Measurements from ENCODE around the gene NUP50. TPM values are rescaled to one million over a fixed set of nuclear protein-coding genes. Genes with fewer than 3 reads are reported as not detected.

The NUP50 gene
- total RNA-seq, 1 experiment from 2014 or later, result 70.9 TPM

DNA sequence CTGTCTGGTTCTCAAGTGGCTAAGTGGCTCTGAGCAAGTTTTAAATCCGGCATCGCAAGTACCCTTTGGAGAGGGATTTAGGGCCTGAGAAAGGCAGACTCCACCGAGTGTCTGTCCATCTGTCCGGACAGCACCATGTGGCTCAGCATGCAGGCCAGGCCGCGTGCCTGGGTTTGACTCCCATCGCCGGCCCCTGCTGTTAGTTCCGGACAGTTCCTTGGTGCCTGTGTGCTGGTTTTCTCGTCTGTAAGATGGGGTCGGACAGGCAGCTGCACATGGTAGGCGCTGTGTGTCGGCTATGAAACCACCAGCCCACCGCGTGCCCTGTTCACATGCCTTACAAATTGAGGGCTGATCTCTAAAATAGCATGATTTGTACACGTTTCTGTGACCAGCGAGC, 31.0 kb downstream of the NUP50 start:
- DNase-seq (ENCODE audit: low spot score), result no peak

DNA sequence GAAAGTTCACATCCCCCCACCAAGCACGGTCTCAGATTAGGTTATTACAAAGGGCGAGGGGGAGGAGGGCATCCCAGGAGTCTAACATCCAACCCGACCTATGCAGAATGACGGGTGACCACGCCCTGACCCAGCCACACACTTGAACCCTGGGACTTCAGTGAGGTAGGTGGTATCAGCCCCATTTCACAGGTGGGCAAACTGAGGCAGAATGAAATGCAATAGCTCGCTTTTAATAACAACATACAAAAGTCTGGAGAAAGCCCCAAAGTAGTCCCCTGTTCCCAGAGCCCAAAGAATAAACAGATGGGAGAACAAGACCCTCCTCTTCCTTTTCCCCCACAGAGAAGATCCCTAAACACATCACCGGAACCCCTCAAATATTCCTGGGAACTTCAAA, 31.9 kb downstream of the NUP50 start:
- no peak for DNase-seq (ENCODE audit: low spot score)

DNA sequence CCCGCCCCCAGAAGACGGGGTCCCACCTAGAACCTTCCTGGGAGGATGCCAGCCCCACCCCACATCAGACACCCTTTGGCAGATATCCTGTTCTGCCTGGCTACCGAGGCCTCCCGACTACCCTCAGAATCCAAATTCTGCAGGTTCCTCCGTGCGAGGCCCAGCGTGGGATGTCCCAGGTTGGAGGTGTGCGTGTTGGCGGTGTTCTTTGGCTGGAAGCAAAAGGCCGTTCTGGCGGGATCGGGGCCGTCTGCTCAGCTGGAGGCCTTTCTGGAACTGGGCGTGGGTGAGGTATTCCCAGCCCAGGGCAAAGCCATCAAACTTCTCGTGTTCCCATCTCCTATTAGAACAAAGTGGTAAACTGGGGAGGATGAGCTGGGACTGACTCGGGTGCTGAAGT, 32.6 kb downstream of the NUP50 start:
- no peak for DNase-seq (ENCODE audit: low spot score)

DNA sequence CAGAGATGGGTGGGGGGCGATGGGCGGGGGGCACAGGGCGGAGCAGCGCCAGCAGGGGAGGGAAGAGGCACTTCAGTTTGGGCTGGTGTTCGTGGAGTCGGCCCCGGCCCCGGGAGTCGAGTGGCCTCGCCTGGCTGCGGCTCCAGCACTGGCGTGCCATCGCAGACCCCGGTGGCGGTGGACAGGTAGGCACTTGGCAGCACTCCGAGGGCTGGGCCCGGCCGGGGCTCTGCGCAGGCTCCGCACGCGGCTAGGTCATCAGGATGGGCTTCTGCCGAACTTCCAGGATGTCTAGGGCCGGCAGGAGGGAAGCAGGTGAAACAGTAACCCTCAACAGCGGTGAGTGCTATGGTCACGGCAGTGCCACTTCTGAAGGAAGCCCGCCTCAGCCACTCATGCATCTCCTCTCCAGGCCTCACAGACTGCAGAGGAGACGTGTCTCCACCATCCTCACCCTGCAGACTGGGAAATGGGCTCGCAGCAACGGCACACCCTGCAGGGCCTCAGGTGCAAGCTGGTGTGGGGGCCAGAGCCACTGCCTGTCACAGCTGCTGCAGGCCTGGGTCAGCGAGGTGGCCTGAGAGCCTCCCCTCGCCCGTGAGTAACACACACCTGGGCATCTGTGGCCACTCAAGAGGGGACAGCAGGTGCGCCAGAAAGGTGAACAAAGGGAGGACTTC, 33.3 kb downstream of the NUP50 start:
- no peak for DNase-seq (ENCODE audit: low spot score)

DNA sequence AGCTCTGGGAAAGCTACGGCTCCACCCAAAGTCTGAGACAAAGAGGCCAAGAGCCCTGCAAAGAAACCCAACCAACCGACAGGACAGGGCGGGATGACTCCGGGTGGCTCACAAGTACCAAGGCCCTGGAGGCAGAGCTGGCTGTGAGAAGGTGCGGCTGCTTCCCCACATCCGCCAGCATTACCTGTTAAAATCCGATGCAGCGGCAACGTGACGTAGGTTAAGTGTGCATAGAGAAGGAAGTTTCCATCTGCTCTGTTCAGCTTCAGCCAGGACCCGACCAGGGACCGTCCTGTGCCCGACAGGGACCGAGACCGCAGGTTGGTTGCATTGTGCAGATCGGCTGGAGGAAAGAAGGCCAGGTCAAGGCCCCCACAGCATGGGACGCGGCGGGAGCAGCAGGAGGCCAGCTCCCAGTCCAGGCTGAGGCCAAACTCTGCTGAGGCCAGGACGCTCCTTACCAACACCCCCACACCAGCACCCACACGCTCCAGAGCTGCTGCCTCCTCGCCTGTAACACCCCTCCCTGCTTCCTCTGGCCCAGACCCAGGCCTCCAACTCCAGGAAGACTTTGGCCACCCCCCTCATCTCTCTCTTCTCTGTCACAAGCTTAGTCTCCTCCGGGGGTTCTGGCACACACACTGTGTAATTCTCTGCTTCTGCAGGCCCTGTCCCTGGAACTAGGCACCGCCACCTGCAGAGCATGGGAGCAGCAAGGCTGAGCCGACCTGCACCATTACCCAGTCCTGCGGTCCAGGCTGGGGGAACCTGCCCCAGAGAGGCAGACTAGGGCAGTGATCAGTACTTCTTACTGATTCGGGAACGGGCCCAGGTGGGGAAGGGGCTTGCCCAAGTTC, 34.1 kb downstream of the NUP50 start:
- no peak for DNase-seq (ENCODE audit: low spot score)

DNA sequence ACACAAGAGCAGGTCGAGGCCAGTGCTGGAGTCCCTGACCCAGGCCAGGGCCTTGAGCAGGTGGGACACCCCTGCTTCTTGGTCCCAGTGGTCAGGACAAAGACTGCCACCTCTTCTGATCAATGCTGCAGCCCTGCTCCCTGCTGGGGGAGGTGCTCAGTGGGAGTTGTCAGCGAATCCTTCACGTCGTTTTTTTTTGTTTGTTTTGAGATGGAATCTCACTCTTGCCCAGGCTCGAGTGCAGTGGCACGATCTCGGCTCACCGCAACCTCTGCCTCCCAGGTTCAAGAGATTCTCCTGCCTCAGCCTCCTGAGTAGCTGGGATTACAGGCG, 34.7 kb downstream of the NUP50 start:
- DNase-seq (ENCODE audit: low spot score), result no peak

DNA sequence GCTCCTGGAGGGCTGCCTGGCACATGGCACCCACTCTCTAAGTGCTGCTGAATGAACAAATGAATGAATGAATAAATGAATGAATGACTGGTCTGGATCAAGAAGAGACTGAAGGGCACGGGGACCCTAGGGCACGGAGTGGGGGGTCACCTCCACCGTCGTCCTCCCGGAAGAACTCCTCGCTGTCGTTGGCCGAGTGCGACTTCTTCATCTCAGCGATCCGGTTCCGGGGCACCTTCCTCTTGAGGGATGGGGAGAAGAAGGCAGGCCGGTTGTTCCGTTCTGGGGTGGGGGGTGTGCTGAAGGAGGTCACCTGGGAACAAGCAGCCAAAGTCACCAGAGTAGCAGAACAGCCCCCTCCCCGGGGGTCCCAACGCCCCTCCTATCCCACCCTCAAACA, 36.0 kb downstream of the NUP50 start:
- DNase-seq (ENCODE audit: low spot score), result no peak

DNA sequence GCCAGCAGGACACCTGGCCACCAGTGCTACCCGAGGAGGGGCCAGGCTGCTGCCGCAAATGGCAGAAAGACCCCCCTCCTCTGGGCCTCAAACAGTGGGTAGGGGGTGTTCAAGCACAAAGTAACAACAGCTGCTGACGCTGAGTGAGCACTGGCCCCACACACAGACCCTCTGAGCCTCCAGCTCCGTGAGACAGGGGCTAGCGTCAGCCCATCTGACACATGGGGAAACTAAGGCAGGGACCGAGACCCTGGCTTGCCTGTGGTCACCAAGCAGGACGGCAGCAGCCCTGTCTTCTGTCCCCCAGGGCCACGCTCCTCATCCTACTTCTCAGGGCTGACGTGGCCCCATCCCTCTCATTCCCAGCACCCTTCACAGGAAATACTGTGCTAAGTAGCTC, 36.5 kb downstream of the NUP50 start:
- no peak for DNase-seq (ENCODE audit: low spot score)

DNA sequence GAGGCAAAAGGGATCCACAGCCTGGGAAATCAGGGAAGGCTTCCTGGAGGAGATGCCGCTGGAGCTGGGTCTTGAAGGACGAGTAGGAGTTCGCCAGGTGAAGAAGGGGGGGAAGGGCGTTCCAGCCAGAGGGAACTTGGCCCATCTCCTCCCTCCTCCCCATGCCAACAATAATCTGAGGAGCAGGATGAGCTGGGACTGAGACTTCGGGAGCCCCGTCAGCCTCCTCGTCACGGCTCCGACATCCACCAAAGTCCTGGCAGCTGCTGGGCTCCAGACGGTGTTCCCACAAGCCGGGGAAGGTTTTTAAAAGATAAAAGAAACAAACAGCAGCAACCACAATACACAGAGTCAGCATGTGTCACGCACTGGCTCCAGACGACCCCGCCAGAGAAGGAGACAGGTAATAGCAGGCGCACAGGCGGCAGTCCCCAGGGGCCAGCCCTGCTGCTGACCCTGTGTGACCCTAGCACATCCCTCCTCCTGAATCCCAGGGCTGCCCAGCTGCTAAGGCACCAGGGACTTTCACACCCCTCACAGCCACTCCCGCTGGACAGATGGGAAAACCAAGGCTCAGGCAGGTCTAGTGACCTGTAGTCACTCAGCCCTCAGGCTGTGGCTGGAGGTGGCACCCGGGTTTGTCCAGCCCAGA, 37.3 kb downstream of the NUP50 start:
- DNase-seq (ENCODE audit: low spot score), result no peak

DNA sequence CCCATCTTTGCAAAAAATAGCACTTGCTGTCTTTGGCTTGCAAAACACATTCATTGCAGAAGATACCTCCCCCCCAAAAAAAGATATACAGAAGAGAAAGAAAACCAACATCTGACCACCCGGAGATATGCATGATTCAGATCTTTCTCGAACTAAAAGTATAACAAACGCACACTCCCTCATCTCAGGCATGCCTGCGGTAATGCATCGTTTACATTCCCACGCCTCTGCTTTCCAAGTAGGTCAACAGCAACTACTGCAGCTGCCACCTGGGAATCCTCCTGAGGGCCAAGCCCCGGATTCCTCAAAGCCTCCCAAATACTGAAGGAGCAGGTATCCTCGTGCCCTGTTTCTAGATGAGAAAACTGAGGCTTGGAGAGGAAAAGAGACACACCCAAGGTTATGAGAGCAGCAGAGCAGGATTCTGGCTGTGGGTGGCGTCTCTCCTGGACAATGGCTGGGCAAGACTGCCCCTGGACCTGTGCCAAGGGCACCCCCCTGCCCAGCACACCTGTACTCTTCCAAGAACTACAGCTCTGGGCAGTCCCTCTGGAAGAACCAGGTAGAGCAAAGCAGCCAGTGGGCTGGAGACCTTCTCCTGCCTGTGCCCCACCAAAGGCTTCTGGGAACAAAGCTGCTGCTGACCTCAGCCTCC, 38.1 kb downstream of the NUP50 start:
- DNase-seq (ENCODE audit: low spot score), result peak; percentile 37

DNA sequence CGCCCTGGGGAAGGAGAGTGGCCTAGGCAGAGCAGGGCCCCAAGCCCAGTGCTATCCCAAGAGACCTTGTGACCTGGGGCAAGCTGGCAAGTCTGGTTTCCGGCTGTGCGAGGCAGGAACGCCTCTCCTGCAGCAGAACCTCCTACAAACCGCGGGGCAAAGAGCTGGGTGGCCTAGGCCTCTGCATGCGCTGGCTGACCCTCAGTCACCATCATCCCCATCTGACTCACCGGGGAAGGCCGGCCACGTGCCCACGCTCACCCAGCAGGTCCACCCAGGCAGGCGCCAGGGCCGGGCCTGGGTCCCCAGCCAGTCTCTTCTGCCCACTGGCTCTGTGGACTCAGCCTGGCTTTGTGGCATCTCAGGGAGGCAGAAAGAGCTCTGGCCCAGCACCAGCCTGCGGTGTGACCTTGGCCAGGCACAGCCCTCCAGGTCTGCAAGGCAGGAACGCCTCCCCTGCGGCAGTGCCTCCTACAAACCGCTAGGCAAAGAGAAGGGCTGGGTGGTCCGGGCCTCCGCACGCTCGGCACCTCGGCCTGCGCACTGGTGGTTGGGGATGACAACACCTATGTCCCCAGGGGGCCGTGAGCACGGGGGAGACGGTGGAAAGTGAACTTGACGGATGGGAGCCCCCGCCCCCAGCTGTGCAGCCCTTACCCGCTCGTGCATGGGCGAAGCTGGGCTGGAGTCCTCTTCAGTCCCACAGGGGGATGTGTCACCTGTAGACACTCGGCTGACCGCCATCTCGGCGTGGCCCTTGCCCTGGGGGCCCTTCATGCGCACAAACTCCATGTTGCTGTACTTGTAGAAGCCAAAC, 38.8 kb downstream of the NUP50 start:
- DNase-seq (ENCODE audit: low spot score), result peak; percentile 7

DNA sequence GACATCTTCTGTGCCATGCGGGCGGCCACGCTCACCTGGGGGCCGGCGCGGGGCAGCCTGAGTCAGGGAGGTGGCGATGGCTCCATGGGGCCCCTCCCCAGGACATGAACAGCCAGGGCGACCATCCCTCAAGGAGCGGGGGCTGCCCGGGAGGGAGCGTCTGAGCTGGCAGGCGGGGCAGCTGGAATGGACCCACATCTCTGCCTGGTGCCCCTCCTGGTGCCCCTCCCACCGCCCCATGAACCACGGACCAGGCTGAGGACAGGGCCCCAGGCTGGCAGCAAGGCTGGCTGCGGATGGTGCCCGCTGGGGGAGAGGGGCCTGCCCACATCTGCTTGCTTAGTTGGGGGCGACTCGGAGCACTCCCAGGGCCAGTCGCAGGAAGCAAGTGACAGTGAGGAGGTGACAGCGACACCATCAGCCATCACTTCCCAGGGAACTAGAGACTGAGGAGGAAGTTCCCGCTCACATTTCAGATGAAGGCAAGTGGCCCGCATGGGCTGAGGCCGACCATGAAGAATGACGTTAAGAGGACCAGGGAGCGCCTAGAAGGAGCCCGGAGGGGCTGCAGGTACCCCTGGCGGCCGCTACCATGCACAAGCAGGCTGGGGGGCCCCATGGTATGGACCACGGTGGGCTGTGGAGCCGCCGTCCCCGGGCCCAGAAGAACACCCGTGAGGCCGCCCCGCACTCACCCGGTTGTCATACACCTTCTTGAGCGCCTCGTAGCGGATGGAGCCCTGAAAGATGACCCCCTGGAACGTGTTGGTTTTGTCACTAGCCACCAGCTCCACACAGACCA, 39.6 kb downstream of the NUP50 start:
- DNase-seq (ENCODE audit: low spot score), result no peak

DNA sequence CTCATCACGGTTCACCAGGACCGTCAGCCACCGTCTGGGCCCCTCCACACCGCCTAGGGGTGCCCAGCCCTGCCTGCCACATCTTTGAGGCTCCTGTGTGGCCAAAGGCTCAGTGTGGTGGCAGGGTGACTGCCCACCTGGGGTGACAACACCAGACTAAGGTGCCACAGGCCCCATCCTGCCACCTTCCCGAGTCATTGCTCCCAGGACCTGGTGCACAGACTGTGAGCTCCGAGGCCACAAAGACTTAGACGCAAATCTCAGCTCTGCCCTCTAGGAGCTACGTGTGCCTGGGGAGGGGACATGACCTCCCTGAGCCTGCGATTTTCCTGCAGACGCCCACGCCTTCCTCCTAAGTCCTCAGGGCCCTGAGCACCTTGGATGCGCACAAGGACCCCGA, 40.5 kb downstream of the NUP50 start:
- DNase-seq (ENCODE audit: low spot score), result no peak

DNA sequence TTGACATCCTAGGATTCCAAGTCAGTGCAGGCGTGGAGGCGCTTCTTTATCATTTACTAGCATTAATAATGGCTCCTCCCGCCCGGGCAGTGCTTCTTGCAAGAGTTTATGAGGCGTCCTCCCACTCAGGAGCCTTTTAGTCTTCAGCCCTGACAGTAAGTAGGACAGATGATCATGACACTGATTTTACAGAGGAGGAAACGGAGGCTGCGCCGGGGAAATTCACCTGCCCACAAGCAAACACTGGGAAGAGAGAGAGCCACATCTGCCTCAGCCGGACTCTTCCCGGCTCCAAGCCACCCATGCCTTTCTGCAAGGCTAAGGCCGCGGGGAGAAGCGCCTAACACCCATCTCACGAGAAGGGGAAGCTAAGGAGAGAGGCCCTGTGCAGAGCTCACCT, 41.1 kb downstream of the NUP50 start:
- no peak for DNase-seq (ENCODE audit: low spot score)

DNA sequence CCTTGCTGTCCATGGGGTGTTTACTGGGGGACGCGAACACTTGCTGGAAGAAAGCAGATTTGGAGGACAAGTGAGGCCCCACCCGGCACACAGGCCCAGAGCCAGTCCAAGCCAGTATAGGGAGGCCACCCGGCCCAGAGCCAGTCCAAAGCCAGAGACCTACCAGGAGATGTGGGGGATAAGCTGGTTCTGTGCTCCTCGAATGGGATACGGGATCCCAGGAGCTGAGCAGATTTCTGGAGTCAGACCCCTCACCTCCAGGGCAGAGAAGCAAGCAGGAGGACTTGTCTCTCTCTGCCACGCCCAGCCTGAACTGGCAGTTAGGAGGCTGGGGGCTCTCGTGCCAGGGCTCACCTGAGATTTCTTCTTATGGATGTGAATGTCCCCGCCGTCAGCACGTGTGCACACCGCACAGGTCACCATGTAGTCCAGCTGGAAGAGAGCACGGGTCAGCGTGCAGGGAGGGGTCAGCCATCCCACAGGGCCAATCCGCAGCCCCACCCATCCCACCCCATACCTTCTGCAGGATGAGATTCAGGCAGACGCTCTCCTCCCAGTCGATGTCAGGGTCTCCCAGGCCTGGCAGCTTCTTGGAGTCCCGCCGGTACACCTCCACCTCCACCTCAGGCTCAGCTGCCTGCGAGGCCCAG, 41.7 kb downstream of the NUP50 start:
- no peak for DNase-seq (ENCODE audit: low spot score)

DNA sequence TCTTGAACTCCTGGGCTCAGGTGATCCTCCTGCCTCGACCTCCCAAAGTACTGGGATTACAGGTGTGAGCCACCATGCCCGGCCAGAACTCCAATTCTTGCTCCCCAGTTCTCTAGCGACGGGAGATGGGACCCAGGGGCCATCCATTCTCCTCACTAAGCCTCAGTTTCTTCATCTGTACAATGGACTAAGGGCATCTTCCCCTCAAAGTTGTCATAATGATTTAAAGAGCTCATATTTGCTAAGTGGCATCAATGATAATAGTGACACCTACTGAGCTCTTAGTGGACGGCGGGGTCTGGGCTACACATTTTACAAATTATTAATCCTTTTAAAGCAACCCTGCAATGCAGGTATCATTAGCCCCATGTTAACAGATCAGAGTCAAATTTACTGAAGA, 42.5 kb downstream of the NUP50 start:
- DNase-seq (ENCODE audit: low spot score), result no peak

DNA sequence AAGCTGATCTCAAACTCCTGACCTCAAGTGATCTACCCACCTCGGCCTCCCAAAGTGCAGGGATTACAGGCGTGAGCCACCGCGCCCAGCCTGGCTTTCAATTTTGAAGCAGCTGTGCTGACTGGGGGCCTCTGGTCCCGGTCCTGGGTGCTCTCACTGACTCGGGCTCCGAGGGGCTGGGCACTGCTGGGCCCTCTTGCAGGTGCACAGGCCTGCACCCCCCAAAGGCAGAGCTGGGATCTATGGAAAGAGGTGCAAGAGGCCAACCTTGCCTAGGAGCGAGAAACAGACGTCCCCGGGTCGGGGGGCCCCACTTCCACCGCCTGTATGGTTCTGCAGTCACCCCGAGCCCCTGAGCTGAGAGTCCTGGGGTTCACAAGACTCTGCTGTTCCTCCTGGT, 43.8 kb downstream of the NUP50 start:
- no peak for DNase-seq (ENCODE audit: low spot score)

DNA sequence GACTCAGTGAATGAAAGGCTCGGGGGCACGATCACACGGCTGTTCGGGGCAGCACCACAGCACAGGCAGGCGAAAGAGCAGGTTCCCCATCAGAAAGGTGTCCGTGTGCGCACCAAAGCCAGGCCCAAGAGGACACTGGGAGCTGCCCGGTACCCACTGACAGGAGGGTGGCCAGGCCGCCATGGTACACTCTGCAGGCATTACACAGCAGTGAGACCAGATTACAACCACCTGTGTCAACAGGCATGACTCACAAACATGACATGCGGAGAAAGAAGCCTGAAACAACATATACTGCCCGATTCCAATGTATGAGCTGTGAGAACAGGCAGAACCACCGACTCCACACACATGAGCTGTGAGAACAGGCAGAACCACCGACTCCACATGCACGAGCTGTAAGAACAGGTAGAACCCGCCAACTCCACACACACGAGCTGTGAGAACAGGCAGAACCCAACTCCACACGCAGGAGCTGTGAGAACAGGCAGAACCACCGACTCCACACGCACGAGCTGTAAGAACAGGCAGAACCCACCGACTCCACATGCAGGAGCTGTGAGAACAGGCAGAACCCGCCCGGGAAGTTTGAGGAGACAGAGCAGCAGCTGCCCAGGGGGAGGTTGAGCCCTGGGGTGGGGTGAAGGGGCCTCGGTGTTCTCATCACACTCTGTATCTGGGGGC, 44.4 kb downstream of the NUP50 start:
- no peak for DNase-seq (ENCODE audit: low spot score)

DNA sequence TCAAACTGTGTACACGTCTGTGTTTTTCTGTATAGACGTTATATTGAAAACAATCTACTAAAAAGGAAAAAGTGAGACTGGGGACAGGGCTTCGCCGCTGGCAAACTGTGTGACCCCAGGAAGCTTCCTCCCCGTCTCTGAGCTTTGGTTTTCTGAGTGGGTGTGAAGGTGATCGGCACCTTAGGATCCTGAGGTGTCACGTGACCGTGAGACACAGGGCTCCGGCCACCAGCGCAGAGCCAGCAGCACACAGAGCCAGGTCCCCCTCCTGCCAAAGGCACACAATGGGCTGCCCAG, 44.9 kb downstream of the NUP50 start:
- DNase-seq (ENCODE audit: low spot score), result no peak
